Left hindlimb (tissue), 1 donor: ENCODE measurements around the gene OSBPL10.

Experiments used
- DNase-seq: peaks from one replicate; pipeline ENCODE4 v3.0.0-alpha.2; 2018

Gene OSBPL10

GRCh38 chr3:31840252-31840651 is 140.8 kb downstream of the OSBPL10 start:
- no peak for DNase-seq

DNA sequence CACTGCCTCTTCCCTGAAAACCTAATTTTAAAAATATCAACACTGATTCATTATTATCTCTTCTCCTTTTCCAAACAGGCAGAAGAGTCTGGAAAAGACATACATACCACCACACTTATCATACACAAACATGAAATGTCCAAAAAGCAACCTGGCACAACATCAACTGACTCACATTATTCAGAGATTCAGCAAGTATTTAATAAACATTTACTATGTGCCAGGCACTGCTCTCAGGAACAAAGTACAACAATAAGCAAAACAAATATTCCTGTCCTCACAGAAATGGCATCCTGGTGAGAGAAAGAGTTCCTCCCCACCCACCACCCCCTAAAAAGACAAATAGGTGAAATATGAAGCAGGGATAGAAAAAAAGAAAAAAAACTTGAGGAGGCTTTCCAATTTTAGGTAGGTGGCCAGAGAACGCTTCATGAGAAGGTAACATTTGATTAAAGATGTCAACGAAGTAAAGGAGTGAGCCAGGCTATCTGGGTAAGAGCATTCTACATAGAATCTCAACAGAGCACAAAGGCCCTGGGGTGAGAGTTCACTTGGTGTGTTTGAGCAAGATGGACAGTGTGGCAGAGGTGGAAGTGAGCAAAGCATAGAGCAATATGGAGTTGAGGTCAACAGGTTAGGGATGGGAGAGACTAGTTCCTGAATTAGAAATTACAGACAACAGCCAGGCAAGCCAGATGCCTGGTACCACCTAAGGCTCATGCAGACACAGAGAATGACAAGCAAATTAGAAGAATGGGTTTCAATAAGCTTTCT is 141.7 kb downstream of the OSBPL10 start:
- DNase-seq = no peak

- DNase-seq = no peak
Observed at GRCh38 chr3:31836131-31837075, 144.7 kb downstream of the OSBPL10 start.

DNA sequence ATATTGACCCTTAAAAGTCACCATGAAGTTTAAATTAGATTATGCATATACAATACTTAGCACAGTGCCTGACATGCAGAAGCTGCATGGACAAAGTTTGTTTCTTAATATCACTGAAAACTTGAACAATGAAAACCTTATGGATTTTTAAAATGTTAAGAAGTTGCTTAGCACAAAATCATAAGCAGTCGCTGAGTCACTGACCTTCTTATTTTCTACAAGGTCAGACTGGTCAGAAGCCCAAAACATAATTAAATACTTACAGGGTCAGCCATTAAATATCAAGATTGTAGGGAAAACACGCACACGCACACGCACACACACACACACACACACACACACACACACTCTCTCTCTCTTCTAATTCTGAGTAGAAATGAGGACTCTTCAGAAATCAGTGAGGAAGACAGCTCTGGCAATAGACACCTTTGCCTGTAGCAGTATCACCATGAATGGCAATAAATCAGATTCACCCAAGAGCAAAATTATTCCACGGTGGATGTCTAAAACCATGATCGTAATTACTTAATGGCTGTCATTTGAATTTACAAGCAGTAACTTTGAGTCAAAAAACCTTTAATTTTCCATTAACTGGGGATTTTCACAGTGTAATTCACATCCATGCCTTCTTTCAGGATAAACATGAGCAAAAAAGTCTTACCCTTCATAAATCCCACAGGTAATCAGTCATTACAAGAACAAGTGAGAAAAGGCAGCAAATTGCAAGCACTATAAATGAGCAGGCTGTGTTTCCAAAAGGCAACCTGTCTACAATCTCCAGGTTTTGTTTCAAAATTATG is 147.5 kb downstream of the OSBPL10 start:
- DNase-seq = no peak

- DNase-seq = no peak
Observed at GRCh38 chr3:31832551-31832950, 148.5 kb downstream of the OSBPL10 start.

DNA sequence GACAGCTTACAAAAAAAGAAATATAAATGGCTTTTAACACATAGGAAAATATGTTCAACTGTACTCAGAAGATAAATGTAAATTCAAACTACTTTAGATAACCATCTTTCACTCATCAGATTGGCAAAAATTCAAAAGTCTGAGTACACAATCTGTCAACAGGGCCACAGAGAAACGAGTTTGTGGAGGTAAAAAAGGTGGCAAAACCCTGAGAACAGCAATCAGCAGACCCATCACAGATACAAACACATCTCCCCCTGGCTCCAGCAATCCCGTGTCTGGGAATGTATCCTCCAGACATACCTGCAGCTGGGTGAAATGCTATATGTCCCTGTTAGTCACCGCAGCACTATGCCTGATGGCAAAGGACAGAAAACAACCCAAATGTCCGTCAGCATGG is 149.5 kb downstream of the OSBPL10 start:
- DNase-seq = no peak

DNA sequence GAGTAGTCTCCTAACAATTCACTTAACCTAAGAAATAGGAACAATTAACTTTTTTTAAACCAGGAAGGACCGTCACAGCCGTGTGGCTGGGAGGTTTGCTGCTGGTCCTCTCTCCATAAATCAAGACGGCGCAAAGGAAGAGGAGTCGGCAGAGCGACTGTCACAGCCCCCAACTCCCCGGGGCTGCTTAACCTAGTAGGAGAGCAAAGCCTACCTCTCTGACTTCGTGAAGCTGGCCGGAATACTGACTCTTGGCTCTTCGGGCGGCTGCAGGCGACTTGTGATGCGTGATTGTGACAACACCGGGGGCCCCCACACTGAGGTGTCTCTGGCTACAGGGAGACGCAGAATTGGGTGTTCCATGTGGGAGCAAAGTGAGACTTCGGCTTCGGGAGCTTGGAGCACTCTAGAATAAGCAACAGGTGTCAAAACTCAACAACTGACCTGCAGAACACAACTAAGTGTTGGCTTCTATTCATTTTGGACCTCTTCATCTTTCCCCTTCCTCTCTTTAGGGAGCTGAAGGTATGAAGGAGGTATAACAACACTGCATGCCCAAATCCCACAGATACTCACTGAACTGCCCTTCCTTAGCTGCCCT is 151.1 kb downstream of the OSBPL10 start:
- DNase-seq = no peak

- no peak for DNase-seq
Observed at GRCh38 chr3:31829010-31829409, 152.1 kb downstream of the OSBPL10 start.

GRCh38 chr3:31828007-31828406 is 153.1 kb downstream of the OSBPL10 start:
- no peak for DNase-seq

DNA sequence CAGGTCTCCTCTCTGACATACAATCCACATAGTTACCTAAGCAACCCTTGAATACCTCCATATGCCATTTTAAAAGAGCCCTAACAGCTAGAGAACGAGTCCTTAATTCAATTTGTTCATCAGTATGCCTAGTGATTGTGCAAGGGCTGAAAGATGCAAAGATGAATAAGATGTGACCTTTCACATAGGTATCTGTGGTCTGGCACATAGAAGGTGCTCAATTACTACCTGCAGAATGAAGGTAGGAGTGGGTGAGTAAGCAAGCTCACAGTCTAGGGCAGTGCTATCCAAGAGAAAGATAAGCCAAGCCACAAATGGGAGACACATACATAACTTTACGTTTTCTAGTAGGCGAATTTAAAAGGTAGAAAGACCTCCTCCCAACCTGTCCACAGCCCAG is 157.9 kb downstream of the OSBPL10 start:
- DNase-seq = no peak

DNA sequence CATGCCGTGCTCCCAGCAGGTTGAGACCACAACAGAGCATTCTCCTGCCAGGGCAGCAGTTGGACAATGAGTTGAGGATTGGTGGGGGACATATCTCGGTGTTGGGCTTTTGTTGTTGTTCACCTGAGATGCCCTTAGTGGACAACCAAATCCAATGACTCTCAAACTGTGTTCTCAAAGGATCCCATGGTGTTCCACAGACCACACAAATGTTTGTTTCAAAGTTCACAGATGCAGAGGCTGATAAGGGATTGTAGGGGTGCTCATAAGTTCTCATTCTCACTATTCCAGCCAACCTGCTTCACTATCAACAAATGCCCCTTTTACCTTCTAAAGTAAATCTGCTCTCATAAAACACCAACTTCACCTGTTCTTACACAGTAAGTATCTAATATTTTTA is 159.9 kb downstream of the OSBPL10 start:
- DNase-seq = no peak

- no peak for DNase-seq
Observed at GRCh38 chr3:31819441-31819840, 161.6 kb downstream of the OSBPL10 start.

DNA sequence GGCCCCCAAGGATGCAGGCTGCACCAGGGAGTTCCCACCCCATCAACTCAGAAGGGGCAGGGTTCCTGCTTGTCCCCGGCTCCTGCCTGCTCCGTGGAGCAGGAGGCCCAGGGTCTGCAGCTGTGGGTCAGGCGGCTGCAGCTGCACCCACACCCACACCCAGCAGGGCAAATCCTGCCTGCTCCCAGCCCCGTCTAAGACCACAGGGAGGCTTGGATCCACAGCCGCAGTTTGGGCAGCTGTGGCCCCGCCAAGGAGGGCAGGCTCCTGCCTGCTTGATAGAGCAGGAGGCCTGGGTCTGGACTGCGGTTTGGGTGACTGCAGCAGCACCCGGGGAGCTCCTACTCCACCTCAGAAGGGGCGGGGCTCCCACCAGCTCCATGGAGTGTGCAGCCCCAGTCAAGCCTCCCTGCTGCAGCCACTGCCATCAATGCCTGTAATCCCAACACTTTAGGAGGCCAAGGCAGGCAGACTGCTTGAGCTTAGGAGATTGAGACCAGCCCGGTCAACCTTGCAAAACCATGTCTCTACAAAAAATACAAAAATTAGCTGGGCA is 163.6 kb downstream of the OSBPL10 start:
- no peak for DNase-seq

- no peak for DNase-seq
Observed at GRCh38 chr3:31815631-31816440, 165.2 kb downstream of the OSBPL10 start.

DNA sequence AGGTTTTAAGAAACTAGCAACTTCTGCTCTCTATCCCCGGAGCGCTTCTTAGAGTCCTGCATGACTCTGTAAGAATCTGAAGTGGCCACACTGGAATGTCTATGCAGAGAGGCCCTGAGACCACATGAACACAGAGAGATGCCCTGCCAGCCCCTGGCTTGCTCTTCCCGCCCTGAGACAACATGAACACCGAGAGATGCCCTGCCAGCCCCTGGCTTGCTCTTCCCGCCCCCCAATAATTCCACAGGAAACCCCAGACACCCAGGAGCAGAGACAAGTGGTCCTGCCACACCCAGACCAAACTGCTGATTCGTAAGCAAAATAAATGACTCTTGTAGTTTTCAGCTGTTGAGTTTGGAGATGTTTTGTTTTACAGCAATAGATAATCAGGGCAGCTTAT is 166.1 kb downstream of the OSBPL10 start:
- no peak for DNase-seq

- DNase-seq = no peak
Observed at GRCh38 chr3:31813686-31814085, 167.4 kb downstream of the OSBPL10 start.

GRCh38 chr3:31813197-31813596 is 167.9 kb downstream of the OSBPL10 start:
- DNase-seq = no peak

- no peak for DNase-seq
Observed at GRCh38 chr3:31810991-31811433, 170.1 kb downstream of the OSBPL10 start.

GRCh38 chr3:31808143-31808720 is 172.8 kb downstream of the OSBPL10 start:
- no peak for DNase-seq

DNA sequence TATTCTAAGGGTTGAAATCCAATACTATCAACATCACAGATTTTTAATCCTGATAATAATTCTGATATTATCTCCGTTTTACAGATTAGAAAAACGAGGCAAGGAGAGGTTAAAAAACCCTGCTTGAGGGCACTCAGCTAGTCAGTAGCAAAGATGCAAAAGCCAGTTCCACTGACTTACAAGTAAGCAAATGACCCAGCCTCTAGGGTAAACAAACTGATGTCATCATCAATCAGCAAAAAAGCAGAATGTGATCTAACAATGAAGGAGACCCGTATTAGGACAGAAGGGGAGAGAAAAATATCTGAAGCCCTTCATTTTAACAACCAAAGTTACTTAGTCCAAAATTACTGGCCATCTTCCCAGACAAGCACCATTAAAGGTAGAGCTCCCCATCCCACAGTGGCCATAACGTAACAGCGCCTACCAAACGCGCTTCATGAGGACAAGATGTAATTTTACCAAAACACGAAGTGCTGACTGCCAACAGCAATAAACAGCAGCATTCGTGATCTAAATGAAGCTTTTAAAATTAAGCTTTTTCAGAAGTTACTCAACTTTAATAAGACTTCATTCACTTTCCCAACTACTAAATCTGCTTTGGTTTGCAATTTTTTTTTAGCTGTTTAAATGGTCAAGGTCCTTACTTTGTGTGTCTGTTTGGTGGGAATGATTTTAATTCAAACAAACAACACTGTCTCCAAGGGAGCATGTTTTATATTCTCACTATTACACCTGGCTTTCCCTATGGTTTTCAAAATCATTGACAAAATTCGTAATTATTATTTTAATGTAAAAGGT is 176.6 kb downstream of the OSBPL10 start:
- no peak for DNase-seq
